Fibroblast of peridontal ligament (primary cell): ENCODE measurements around the gene NACC2.

Experiments
- DNase-seq: peaks from one replicate; pipeline ENCODE4 v3.0.0-alpha.2; 2010; ENCODE audit errors: extremely low read depth

The NACC2 gene

GRCh38 chr9:136095070-136096058 lies at the start of gene NACC2:
Gene NACC2 (minus strand): TSS chr9:136095289. CDS start chr9:136050521, 44,768 bp downstream.
- DNase-seq: peak; percentile 33

DNA sequence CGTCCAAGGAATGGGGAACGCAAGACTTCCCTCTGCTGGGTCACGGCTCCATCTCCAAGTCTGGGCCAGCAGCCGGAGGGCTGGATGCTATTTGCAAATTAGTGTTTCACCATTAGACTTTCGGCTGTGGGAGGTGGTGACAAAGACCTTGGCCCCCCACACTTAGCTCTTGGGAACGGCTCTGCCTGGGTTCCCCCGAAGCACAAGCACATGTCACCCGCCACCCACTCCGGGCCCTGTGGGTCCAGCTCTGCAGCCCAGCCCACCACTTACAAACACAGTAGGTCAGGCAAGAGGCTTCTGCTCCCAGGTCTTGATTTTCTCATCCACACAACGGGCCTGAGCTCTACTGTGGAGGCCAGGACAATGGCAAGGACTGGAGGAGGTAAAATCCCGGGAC lies 49.4 kb upstream of the NACC2 start:
- DNase-seq: no peak

- no peak for DNase-seq
These were observed 48.3 kb upstream of the NACC2 start for GRCh38 chr9:136143215-136144001.

GRCh38 chr9:136142859-136143214 lies 47.7 kb upstream of the NACC2 start:
- DNase-seq: no peak

DNA sequence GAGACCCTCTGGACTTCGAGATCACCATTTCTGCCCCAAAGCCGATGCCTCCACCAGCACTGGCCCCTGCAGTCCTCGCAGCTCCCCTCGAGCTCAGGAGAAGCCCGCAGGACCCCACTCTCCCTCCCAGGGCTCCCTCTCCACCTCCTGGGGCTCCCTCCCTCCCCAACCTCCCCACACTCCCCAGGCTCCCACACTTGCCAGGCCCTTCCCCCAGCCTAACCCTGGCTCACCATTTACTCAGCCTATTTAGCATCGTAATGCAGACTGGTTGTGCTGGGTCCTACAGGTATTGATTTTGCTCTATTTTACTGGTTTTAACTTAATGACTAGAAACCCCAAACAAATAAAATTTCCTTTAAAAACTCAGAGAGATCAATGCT lies 47.3 kb upstream of the NACC2 start:
- no peak for DNase-seq

DNA sequence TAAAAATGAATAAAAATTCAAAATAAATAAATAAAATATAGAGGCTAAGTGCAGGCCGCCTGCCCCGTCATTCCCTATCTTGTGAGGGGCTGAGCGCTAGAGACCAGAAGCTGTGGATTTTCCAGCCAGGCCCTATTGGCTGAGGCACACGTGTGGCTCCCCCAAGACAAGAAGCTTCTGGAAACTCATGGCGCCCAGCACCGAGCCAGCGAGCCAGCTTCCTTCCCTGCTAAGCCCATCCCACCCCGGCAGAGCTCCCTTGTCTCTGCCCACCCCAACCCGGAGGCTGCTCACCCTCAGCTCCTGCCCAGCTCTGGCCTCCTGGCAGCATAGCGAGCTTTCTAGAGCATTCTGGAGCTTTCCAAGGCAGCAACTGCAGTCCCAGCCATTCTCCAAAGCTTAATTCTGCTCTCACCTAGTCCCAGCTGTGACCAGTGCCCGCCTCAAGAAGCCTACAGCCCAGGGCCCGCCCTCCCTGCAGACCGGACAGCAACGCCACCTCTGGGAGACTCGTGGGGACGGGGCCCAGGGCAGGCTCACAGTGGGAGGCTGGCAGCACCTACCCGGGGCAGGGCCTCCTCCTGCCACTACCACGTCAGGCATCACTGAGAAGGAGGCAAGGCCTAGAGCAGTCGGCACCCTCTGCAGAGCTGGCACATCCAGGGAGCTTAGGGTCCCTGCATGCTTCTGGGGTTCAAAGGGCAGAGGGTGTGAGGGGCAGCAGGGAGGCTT lies 46.8 kb upstream of the NACC2 start:
- no peak for DNase-seq

DNA sequence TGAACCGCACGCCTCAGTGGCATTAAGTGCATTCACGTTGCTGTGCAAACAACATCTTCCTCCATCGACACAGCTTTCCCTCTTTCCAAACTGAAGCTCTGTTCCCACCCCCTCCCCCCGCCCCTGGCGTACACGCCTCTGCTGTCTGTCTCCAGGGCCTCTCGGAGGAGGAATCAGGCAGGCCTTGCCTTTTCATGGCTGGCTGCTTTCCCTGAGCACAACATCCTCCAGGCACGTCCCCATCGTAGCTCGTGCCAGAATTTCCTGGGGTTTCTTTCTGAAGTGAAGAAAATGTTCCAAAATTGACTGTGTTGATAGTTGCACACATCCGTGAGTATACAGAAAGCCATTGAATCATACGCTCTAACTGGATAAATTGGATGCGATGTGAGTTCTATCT lies 45.9 kb upstream of the NACC2 start:
- DNase-seq: peak; percentile 22

- DNase-seq: no peak
These were observed 45.0 kb upstream of the NACC2 start for GRCh38 chr9:136140046-136140445.

DNA sequence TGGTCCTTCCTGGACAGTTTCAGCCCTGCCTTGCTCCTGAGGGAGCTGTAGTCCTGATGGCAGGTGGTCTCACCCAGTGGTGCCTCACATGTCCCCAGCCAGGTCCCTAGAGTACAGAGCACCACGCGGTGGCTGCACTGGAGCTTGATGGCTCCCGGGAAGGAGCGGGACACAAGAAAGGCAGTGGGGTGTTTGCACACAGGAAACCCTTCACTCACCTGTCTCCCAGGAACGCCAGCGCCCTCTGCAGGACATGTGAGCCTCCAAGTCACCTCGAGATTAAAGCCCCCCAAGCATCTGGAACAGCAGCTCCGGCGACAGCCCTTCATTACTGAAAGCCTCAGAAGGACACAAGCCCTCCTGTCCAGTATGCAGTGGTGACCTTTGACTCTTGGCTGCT lies 43.5 kb upstream of the NACC2 start:
- no peak for DNase-seq

DNA sequence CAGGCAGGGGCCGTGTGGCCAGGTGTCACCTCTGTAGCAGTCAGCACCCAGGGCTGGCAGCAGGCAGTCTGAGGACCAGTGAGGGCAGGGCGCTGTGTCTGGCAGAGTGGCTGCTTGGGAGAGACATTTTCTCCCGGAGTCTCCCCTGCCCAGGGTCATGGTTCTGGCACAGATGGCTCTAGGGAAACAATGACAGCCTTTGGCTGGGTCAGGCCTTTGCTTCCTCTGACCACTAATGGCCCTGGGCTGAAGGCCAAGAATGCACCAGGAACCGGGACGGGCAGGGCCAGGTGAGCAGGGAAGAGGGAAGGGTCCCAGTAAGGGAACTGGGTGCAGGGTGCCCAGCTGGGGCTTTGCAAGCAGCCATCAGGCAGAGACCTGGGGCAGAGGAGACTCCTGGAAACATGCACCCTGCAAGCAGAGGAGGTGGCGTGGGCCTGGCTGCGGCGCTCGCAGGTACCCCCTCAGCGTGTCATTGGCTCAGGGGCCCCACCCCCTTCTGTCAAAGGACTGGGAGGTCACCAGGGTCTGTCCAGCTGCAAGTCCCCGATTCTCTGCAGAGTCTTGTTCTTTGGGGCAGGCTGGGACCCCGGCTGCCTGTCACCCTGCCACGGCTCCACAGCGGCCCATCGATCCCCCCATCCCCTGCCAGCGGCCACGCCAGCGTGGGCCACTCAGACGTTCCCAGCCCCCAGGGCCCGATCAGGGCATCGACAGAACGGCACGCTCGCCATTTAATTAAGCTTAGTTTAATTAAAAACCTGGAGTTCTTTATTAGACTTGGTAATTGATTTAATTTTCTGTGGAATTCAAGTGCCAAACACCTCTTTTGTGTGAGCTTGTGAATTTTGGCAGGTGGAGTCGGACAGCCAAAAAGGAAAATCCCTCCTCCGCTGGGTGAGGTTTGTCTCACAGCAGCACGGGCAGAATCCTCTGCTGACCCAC lies 42.5 kb upstream of the NACC2 start:
- DNase-seq: no peak

- DNase-seq: no peak
These were observed 41.2 kb upstream of the NACC2 start for GRCh38 chr9:136136127-136136925.

- DNase-seq: no peak
These were observed 40.4 kb upstream of the NACC2 start for GRCh38 chr9:136135326-136136126.

- DNase-seq: no peak
These were observed 38.9 kb upstream of the NACC2 start for GRCh38 chr9:136133959-136134484.

- no peak for DNase-seq
These were observed 38.3 kb upstream of the NACC2 start for GRCh38 chr9:136133191-136133958.

DNA sequence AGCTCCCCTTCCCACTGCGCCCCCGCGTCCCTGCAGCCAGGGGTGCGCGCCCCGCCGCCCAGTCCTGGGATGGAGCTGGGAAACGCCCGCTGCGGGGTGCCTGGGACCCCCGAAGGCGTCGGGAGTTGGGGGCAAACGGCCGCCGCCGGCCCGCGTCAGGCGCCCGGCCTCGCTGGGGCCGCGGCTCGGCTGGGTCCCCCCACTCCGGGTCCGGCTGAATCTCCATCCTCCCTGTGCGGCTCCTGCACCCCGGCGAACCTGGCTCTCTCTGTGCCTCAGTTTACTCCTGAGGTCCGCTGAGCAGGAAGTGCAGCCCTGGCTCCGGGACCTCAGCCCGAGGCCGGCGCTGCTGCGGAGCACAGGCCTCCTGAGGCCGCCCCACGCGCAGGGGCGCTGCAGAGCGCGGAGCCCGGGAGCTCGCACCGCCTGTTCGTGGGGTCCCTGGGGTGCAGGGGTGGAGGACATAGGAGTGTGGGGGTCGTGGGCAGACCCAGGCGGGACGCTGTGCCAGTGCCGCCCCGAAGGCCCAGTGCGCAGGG lies 37.5 kb upstream of the NACC2 start:
- no peak for DNase-seq

- DNase-seq: no peak
These were observed 36.8 kb upstream of the NACC2 start for GRCh38 chr9:136131629-136132511.

- DNase-seq: no peak
These were observed 34.1 kb upstream of the NACC2 start for GRCh38 chr9:136129176-136129575.
